GM10248 (cell line): ENCODE measurements around the gene CEMP1.
"Not testable (repeated sequence)": the region's sequence is repeated elsewhere in the genome, so short reads cannot be mapped to it uniquely, and the experiment has no call there.

Source experiments
- CTCF ChIA-PET: fragments of 300-600 bp; sonication (Branson Sonifier 250); formaldehyde crosslinking; extraction: SDS; loops from one replicate; lab custom pipeline; 2021; ENCODE audit warnings: antibody characterized with exemption; lab: Yijun Ruan, JAX
- POLR2A ChIA-PET: fragments of 350-650 bp; sonication (Branson Sonifier 250); formaldehyde crosslinking; extraction: SDS; loops from one replicate; lab custom pipeline; 2020; ENCODE audit warnings: antibody characterized with exemption; lab: Yijun Ruan, JAX
- DNase-seq: peaks from one replicate; pipeline ENCODE4 v3.0.0; 2012; ENCODE audit errors: extremely low spot score
- CTCF ChIP-seq: IDR thresholded peaks from 2 replicates; pipeline ENCODE4 v1.5.1; 2012; ENCODE audit warnings: mild to moderate bottlenecking, low read depth; ENCODE audit errors: extremely low read depth, missing control alignments, control extremely low read depth

The CEMP1 gene

GRCh38 chr16:2543771-2544170 is 12.6 kb upstream of the CEMP1 start:
- CTCF ChIA-PET, POLR2A ChIA-PET, DNase-seq: not testable (repeated sequence)

- POLR2A ChIA-PET, DNase-seq, CTCF ChIA-PET: not testable (repeated sequence)
These were observed 10.2 kb upstream of the CEMP1 start for GRCh38 chr16:2541409-2541808.

- POLR2A ChIA-PET, CTCF ChIA-PET, DNase-seq: not testable (repeated sequence)
These were observed 9.7 kb upstream of the CEMP1 start for GRCh38 chr16:2540912-2541311.

- DNase-seq, POLR2A ChIA-PET, CTCF ChIA-PET: not testable (repeated sequence)
- peak; percentile 62 for TF ChIP-seq CTCF
These were observed 8.7 kb upstream of the CEMP1 start for GRCh38 chr16:2539845-2540458.

DNA sequence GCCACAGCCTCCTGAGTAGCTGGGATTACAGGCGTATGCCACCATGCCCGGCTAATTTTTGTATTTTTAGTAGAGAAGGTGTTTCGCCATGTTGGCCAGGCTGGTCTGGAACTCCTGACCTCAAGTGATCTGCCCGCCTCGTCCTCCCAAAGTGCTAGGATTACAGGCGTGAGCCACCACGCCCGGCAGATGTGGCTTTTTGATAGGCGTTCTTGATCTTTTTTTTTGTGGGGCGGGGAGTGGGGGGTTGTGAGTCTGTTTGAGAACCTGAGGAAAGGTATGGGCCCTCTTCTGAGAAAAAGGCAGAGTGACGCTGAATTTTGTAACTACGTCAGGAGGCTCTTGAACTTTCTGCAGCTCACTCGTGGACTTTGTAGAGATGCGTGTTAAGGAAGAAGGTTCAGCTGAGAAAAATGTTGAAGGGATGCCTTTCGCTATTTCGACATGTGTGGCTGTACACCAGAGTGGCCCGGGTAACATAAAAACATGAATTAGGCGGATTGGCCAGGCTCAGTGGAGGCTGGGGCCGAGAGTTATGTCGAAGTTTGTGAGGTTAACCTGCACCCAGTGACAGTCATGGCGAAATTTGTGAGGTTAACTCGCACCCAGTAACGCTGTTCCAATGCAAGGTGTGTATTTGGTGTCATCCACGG is 8.1 kb upstream of the CEMP1 start:
- CTCF ChIA-PET, POLR2A ChIA-PET, DNase-seq: not testable (repeated sequence)

DNA sequence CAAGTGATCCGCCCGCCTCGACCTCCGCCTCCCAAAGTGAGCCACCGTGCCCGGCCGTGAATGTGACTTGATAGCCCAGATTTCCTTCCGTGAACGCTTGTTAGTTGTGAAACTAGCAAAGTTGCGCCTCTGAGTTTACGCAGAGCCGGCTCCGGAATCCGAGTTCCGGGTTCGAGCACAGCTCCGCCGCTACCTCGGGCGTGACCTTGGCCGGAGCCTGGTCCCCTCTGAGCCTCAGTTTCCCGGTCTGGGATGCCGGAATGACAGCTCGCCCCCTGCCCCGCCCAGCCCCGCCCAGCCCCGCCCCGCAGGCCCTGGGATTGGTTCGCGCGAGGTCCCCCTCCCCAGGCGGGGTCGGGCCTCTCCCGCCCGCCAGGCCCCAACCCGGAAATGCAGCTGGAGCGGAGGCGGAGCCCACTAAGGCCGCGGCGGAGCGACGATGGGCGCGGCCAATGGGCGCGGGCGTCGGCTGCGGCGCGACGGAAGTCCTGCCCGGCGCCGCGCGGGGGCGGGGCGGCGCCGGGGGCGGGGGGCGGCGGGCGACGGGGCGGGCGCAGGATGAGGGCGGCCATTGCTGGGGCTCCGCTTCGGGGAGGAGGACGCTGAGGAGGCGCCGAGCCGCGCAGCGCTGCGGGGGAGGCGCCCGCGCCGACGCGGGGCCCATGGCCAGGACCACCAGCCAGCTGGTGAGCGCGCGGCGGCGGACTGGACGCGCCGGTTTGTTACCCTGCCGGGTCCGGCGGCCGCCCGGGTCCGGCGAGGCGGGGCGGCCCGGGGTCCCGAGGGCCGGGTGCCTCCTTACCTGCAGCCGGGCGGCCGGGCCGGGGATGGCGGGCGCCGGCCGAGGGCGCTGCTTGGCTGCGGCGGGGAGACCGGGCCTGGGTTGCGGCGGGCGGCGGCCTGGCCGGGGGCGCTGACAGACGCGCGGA is 6.5 kb upstream of the CEMP1 start, which contains the start of gene PDPK1:
TSS of gene PDPK1 (plus strand) at position 571 of the 929 bp plus-strand sequence. CDS start at position 663, 92 bp downstream.
- CTCF ChIA-PET, result no interaction called here
- POLR2A ChIA-PET, result no interaction called here

DNA sequence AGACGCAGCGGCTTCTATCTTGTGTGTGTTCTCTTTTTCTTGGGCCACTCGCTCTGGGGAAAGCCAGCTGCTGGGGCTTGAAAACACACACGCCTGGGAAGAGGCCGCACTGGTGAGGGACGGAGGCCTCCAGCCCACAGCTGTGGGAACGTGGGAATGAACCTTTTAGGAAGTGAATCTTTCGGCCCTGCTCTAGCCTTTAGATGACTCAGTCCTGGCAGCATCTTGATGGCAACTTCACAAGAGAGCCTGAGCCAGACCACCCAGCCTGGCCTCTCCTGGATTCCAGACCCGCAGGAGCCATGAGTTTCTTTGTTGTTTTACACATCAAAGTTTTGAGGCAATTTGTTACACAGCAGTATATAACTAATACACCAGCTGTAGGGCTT is 4.4 kb upstream of the CEMP1 start:
- CTCF ChIA-PET, result no interaction called here
- DNase-seq, result no peak
- POLR2A ChIA-PET, result no interaction called here
- no peak for TF ChIP-seq CTCF

More for the DNA sequence above, 6.5 kb upstream of the CEMP1 start, which contains the start of gene PDPK1:
- peak; percentile 96 for DNase-seq
- TF ChIP-seq CTCF, result no peak

DNA sequence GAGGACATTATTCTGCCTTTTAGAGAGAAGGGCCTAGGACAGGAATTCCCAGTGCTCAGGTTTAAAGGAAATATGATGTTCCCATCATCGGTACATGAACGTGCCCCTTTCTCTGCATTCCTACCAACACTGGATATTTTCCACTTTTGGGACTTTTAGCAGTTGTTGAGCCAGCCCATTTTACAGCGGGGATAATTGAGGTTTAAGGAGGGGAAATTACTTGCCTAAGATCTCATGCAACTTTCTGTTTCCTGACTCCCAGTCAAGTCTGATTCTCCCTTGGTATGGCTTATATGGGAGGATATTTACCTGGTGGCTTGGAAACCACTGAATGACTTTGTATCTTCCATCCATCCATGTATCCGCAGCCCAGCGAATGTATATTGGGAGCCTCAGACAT is 3.1 kb upstream of the CEMP1 start:
- POLR2A ChIA-PET, CTCF ChIA-PET, DNase-seq: not testable (repeated sequence)

GRCh38 chr16:2533912-2534311 is 2.7 kb upstream of the CEMP1 start:
- TF ChIP-seq CTCF, result no peak
- CTCF ChIA-PET, result no interaction called here
- no peak for DNase-seq
- POLR2A ChIA-PET, result no interaction called here

DNA sequence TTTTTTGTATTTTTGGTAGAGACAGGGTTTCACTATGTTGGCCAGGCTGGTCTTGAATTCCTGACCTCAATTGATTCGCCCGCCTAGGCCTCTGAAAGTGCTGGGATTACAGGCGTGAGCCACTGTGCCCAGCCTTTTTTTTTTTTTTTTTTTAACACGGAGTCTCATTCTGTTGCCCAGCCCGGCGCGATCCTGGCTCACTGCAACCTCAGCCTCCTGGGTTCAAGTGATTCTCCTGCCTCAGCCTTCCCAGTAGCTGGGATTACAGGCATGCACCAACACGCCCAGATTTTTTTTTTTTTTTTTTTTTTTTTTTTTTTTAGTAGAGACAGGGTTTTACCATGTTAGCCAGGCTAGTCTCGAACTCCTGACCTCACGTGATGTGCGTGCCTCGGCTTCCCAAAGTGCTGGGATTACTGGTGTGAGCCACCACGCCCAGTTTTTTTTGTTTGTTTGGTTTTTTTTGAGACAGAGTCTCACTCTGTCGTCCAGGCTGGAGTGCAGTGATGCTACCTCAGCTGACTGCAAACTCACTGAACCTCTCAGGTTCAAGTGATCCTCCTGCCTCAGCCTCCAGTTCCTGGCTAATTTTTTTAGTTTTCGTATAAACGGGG is 2.0 kb upstream of the CEMP1 start:
- ChIA-PET POLR2A (interaction anchor here (0.6 to 1.3 kb wide), 4 partner anchors 11 to 1810 kb away, joined by 3 to 6 read pairs (median 5); partner anchors contain the start of gene AMDHD2), CTCF (interaction anchor here (1.3 kb wide), 1 partner anchor 12 kb away, joined by 3 read pairs; no protein-coding TSS in a partner anchor)
- not testable (repeated sequence) for DNase-seq
